Neural cell (in vitro differentiated cells): ENCODE measurements around the gene LTK. TPM values are rescaled to one million over a fixed set of nuclear protein-coding genes. Genes with fewer than 3 reads are reported as not detected.

ENCODE experiments used
- H2AFZ ChIP-seq: fragments of 200-600, 300-800 bp; sonication (generic), shearing (Covaris generic); 2 replicates; pipeline ENCODE4 v1.6.0; 2014; ENCODE audit warnings: low read depth, mild to moderate bottlenecking, antibody characterized with exemption, low read length, moderate library complexity
- H3F3A ChIP-seq: fragments of 200-600 bp; shearing (Covaris generic); 2 replicates; pipeline ENCODE4 v1.6.1; 2016; ENCODE audit warnings: mild to moderate bottlenecking, moderate library complexity, mixed read lengths, antibody characterized with exemption, low read length; ENCODE audit not compliant: insufficient read depth, poor library complexity, severe bottlenecking
- H3K27ac ChIP-seq: fragments of 200-600, 300-800 bp; sonication (generic), shearing (Covaris generic); 2 replicates; pipeline ENCODE4 v1.5.1; 2014; ENCODE audit warnings: mild to moderate bottlenecking, low read length, moderate library complexity
- H3K27me3 ChIP-seq: fragments of 300-800, 200-600 bp; sonication (generic), shearing (Covaris generic); 2 replicates; pipeline ENCODE4 v1.6.0; 2014; ENCODE audit warnings: mild to moderate bottlenecking, low read depth, low read length, moderate library complexity; ENCODE audit not compliant: insufficient read depth
- H3K36me3 ChIP-seq: fragments of 300-800, 200-600 bp; sonication (generic), shearing (Covaris generic); 2 replicates; pipeline ENCODE4 v1.5.1; 2014; ENCODE audit warnings: mild to moderate bottlenecking, antibody characterized with exemption, low read length, moderate library complexity; ENCODE audit not compliant: insufficient read depth
- H3K4me2 ChIP-seq: fragments of 300-800, 200-600 bp; sonication (generic), shearing (Covaris generic); 2 replicates; pipeline ENCODE4 v1.6.0; 2014; ENCODE audit warnings: mild to moderate bottlenecking, low read length
- H3K4me3 ChIP-seq: fragments of 300-800, 200-600 bp; sonication (generic), shearing (Covaris generic); 2 replicates; pipeline ENCODE4 v1.5.1; 2014; ENCODE audit warnings: mild to moderate bottlenecking, low read length, moderate library complexity
- H3K79me2 ChIP-seq: fragments of 200-600 bp; shearing (Covaris generic); replicated peaks from 2 replicates; pipeline ENCODE4 v1.6.0; 2014; ENCODE audit warnings: mild to moderate bottlenecking, low read length, moderate library complexity; ENCODE audit not compliant: insufficient read depth
- H3K9ac ChIP-seq: fragments of 300-800, 200-600 bp; sonication (generic), shearing (Covaris generic); 2 replicates; pipeline ENCODE4 v1.6.1; 2016; ENCODE audit warnings: mild to moderate bottlenecking, low read length, mixed read lengths
- H3K9me2 ChIP-seq: fragments of 200-600 bp; shearing (Covaris generic); 2 replicates; pipeline ENCODE4 v1.6.1; 2016; ENCODE audit warnings: mild to moderate bottlenecking, low read length, mixed read lengths; ENCODE audit not compliant: insufficient read depth
- H3K9me3 ChIP-seq: fragments of 200-600, 300-800 bp; sonication (generic), shearing (Covaris generic); 2 replicates; pipeline ENCODE4 v1.6.1; 2016; ENCODE audit warnings: mild to moderate bottlenecking, mixed run types, low read length, moderate library complexity, mixed read lengths
- H4K20me1 ChIP-seq: fragments of 200-600 bp; shearing (Covaris generic); 2 replicates; pipeline ENCODE4 v1.6.1; 2016; ENCODE audit warnings: mild to moderate bottlenecking, mixed run types; ENCODE audit not compliant: insufficient read depth
- EP300 ChIP-seq: fragments of 450-650 bp; conservative IDR thresholded peaks from 2 replicates; pipeline ENCODE4 v1.6.1; 2014; ENCODE audit warnings: antibody characterized with exemption, mild to moderate bottlenecking, moderate library complexity; ENCODE audit not compliant: poor library complexity, severe bottlenecking
- EZH2 ChIP-seq: fragments of 200-600, 300-800 bp; shearing (Covaris generic), sonication (generic); IDR thresholded peaks from 2 replicates; pipeline ENCODE4 v1.6.1; 2014; ENCODE audit warnings: antibody characterized with exemption, low read length, borderline replicate concordance, mild to moderate bottlenecking; ENCODE audit not compliant: insufficient read depth, poor library complexity, severe bottlenecking
- POLR2AphosphoS5 ChIP-seq: IDR thresholded peaks from 2 replicates; pipeline ENCODE4 v1.6.1; 2012
- RAD21 ChIP-seq: fragments of 450-650 bp; conservative IDR thresholded peaks from 2 replicates; pipeline ENCODE4 v1.6.1; 2014; ENCODE audit warnings: antibody characterized with exemption, mild to moderate bottlenecking, moderate library complexity
- SMC3 ChIP-seq: fragments of 450-650 bp; conservative IDR thresholded peaks from 2 replicates; pipeline ENCODE4 v1.6.1; 2014; ENCODE audit warnings: antibody characterized with exemption, mild to moderate bottlenecking, moderate library complexity; ENCODE audit not compliant: poor library complexity
- TAF1 ChIP-seq: IDR thresholded peaks from 2 replicates; pipeline ENCODE4 v1.6.1; 2012; ENCODE audit warnings: low read depth
- polyA plus RNA-seq: library from polyadenylated mRNA; depleted of rRNA; stranded (reverse); fragments of >200 nt; gene quantifications from 2 replicates; pipeline ENCODE4 v1.2.3, GENCODE V29; 2014
- TF ChIP-seq, protein P1 (sequence below): IDR thresholded peaks from 2 replicates; pipeline ENCODE4 v1.6.1; 2012; ENCODE audit warnings: borderline replicate concordance
- TF ChIP-seq, protein P2 (sequence below): fragments of 450-650 bp; IDR thresholded peaks from 2 replicates; pipeline ENCODE4 v1.5.1; 2014; ENCODE audit warnings: antibody characterized with exemption, mild to moderate bottlenecking, moderate library complexity; ENCODE audit not compliant: poor library complexity, severe bottlenecking

Gene LTK
- polyA plus RNA-seq, 1 donor from 2014 or later, result 0.28 TPM

DNA sequence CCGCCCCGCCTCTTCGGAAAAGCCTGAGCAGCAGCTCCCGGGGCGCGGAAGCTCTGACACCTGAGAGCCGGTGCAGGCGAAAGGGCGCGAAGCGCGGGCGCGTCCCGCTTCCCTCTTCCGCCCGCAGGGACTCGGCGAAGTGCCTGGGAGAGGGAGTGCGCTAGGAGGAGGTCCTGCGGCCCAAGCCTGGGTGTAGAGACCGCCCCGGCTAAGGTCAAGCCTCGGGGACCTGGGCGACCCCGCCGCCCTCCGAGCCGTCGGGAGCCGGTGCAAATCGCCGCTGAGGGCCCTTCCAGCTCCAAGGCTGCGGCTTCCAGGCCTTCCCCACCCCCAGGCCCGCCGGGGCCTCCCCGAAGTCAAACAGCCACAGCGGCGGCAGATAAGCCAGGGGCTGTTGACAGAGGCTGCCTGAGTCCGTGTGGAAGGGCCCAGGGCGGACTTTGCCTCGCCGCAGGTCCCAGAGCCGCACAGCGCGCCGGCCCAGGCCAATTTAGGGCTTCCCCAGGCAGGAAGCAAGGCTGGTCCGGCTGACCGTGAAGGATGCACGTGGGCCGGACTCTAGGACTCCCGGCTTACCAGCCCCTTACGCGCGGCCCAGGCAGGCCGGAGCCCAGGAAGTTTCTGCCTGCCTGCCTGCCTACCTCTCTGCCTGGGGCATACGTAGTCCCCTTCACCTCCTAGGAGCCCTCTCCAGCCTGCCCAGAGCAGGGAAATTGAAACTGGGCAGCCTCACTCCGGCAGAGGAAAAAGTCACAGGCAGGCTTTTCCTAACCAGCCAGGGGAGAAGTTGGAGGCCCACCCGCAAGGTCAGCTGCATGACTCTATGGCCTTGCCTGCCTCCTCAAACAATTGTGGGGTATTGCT, 17.7 kb downstream of the LTK start:
- Histone ChIP-seq H3F3A (no peaks in the 10 kb centered on the region), H3K4me2 (no peak overlapping the region), H4K20me1 (no peaks in the 10 kb centered on the region), H3K9ac (no peak overlapping the region), H3K9me3 (no peaks in the 10 kb centered on the region), H3K36me3 (no peaks in the 10 kb centered on the region), H3K9me2 (no peaks in the 10 kb centered on the region), H3K27me3 (peaks cover 96% of the 10 kb centered on the region), H3K4me3 (peak overlapping the region; percentile 66), H2AFZ (no peak overlapping the region), H3K79me2 (no peaks in the 10 kb centered on the region), H3K27ac (no peak overlapping the region)
- TF ChIP-seq SMC3, result no peak
- TF ChIP-seq, protein P1, sequence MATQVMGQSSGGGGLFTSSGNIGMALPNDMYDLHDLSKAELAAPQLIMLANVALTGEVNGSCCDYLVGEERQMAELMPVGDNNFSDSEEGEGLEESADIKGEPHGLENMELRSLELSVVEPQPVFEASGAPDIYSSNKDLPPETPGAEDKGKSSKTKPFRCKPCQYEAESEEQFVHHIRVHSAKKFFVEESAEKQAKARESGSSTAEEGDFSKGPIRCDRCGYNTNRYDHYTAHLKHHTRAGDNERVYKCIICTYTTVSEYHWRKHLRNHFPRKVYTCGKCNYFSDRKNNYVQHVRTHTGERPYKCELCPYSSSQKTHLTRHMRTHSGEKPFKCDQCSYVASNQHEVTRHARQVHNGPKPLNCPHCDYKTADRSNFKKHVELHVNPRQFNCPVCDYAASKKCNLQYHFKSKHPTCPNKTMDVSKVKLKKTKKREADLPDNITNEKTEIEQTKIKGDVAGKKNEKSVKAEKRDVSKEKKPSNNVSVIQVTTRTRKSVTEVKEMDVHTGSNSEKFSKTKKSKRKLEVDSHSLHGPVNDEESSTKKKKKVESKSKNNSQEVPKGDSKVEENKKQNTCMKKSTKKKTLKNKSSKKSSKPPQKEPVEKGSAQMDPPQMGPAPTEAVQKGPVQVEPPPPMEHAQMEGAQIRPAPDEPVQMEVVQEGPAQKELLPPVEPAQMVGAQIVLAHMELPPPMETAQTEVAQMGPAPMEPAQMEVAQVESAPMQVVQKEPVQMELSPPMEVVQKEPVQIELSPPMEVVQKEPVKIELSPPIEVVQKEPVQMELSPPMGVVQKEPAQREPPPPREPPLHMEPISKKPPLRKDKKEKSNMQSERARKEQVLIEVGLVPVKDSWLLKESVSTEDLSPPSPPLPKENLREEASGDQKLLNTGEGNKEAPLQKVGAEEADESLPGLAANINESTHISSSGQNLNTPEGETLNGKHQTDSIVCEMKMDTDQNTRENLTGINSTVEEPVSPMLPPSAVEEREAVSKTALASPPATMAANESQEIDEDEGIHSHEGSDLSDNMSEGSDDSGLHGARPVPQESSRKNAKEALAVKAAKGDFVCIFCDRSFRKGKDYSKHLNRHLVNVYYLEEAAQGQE, result no peak
- no peak for TF ChIP-seq EP300
- TF ChIP-seq, protein P2, sequence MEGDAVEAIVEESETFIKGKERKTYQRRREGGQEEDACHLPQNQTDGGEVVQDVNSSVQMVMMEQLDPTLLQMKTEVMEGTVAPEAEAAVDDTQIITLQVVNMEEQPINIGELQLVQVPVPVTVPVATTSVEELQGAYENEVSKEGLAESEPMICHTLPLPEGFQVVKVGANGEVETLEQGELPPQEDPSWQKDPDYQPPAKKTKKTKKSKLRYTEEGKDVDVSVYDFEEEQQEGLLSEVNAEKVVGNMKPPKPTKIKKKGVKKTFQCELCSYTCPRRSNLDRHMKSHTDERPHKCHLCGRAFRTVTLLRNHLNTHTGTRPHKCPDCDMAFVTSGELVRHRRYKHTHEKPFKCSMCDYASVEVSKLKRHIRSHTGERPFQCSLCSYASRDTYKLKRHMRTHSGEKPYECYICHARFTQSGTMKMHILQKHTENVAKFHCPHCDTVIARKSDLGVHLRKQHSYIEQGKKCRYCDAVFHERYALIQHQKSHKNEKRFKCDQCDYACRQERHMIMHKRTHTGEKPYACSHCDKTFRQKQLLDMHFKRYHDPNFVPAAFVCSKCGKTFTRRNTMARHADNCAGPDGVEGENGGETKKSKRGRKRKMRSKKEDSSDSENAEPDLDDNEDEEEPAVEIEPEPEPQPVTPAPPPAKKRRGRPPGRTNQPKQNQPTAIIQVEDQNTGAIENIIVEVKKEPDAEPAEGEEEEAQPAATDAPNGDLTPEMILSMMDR, result no peak
- peak; percentile 28 for TF ChIP-seq EZH2
- no peak for TF ChIP-seq TAF1
- TF ChIP-seq POLR2AphosphoS5, result no peak
- no peak for TF ChIP-seq RAD21

DNA sequence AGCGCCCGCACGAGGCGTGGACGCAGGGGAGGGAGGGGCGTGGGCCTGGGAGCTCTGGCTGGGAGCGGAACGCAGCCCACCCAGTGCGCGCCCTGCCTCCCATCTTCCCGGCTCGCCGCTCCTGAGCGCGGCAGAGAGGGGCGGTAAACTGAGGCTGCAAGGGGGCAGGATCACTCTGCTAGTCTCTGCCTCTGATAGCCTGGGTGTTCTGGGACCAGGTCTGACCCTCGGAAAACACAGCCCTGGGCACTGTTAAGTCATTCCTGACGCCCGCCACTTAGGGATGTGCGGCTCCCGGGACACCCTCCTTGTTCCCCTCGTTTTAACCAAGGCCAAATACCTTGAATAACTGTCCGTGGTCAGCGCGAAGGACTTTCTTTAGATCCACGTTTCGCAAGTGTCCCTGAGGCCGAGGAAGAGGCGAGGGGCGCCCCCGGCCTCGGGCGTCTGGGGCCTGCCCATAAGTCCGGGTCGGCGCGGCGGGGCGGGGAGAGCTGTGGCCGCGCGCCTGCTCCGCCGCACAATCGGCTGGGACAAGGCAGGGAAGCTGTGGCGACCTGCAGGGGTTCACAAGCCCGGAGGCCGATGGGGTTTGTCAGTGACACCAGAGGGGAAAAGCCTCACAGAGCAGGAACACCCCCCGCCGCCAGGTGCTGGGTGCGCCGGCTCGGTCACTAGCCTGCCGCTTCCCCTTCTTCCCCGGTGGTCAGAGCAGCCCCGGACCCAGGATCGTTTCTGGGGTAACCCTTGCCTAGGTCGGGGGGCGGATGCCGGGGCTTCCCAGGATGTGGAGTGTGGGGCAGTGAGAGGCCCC, 18.5 kb downstream of the LTK start:
- no peak overlapping the region for H3K4me2 ChIP-seq
- TF ChIP-seq EP300 (no peak), EZH2 (peak; percentile 30)
- H2AFZ ChIP-seq, result no peak overlapping the region
- no peaks in the 10 kb centered on the region for H3K36me3 ChIP-seq
- no peak overlapping the region for H3K27ac ChIP-seq
- no peaks in the 10 kb centered on the region for H3K79me2 ChIP-seq
- H3K4me3 ChIP-seq, result peak overlapping the region; percentile 66
- H3F3A ChIP-seq, result no peaks in the 10 kb centered on the region
- no peaks in the 10 kb centered on the region for H4K20me1 ChIP-seq
- no peaks in the 10 kb centered on the region for H3K9me2 ChIP-seq
- H3K9ac ChIP-seq, result no peak overlapping the region
- no peaks in the 10 kb centered on the region for H3K9me3 ChIP-seq
- peaks cover 88% of the 10 kb centered on the region for H3K27me3 ChIP-seq
